ENCODE measurements around the gene MUSTN1.

DNA sequence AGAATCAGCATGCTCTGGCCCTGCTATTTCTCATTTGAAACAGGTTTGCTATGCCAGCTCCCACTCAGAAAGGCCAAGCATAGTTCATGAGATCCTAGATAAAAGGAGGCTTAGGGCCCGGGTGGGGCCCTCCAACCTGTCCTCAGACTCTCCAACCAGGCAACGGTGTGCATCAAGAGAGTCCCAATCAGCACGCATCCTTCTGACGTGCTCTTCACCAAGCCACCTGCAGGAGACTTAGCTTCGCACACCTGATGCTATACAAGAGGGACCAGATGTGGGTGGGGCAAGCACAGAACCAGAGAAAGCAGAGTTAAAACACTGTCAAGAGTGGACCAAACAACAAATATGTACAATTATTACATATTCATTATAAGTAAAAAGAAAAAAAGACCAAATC, 45.2 kb upstream of the MUSTN1 start:
- TF ChIP-seq, protein P1, sequence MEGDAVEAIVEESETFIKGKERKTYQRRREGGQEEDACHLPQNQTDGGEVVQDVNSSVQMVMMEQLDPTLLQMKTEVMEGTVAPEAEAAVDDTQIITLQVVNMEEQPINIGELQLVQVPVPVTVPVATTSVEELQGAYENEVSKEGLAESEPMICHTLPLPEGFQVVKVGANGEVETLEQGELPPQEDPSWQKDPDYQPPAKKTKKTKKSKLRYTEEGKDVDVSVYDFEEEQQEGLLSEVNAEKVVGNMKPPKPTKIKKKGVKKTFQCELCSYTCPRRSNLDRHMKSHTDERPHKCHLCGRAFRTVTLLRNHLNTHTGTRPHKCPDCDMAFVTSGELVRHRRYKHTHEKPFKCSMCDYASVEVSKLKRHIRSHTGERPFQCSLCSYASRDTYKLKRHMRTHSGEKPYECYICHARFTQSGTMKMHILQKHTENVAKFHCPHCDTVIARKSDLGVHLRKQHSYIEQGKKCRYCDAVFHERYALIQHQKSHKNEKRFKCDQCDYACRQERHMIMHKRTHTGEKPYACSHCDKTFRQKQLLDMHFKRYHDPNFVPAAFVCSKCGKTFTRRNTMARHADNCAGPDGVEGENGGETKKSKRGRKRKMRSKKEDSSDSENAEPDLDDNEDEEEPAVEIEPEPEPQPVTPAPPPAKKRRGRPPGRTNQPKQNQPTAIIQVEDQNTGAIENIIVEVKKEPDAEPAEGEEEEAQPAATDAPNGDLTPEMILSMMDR (IDR thresholded peaks at IDR 0.05) = no peak
- TF ChIP-seq POLR2AphosphoS5 (IDR thresholded peaks at IDR 0.05; ENCODE audit: insufficient read depth in 1 of 2, low read depth in 1 of 2) = no peak
